ENCODE data around the gene PLXNA4. TPM values are rescaled to one million over a fixed set of nuclear protein-coding genes. Genes with fewer than 3 reads are reported as not detected.

PLXNA4 gene
- total and polyA plus RNA-seq, 2 experiments from 2014 or later: 1.9 to 4.8 TPM

DNA sequence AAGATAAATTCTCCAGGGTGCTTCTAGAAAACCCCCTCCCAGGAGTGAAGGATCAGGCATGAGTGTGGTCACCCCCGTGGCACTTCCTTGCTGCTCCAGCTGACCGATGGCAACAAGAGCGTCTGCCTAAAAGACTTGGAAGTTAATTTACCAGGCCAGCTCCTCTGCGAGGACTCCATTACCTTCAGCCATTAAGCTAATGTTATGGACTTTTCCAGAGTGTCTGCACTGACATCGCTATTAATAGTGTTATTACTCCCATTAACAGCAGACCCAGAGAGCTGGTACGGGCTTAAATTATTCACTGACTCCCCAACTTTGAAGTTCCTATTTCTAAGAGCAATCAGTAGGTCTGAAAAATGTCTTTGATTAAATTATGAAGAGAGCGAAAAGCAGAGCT is 345.8 kb downstream of the PLXNA4 start:
- H3K27ac ChIP-seq: no peak overlapping the region
- WGBS (ENCODE audit: low lambda C conversion rate, missing lambda C conversion rate): 74% methylated on average over 7 of the region's 7 CpGs

DNA sequence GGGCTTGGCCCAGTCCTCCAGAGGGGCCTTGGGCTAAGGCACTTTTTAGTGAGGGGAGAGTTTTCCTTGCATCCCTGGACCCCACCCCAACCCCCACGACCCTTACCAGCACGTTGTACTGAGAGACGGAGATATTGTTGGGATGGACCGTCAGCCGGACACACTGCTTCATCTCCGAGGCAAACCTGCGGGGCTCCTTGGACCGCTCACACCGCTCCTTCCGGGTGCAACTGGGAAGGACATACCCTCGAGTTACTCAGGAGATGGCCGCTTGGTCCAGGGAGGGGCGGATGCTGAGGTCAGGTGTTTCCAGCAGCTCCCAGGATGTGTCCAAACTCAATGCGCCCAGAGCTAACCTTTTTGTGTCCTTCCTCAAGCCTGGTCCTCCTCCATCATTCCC is 348.0 kb downstream of the PLXNA4 start:
- TF ChIP-seq, protein P1, sequence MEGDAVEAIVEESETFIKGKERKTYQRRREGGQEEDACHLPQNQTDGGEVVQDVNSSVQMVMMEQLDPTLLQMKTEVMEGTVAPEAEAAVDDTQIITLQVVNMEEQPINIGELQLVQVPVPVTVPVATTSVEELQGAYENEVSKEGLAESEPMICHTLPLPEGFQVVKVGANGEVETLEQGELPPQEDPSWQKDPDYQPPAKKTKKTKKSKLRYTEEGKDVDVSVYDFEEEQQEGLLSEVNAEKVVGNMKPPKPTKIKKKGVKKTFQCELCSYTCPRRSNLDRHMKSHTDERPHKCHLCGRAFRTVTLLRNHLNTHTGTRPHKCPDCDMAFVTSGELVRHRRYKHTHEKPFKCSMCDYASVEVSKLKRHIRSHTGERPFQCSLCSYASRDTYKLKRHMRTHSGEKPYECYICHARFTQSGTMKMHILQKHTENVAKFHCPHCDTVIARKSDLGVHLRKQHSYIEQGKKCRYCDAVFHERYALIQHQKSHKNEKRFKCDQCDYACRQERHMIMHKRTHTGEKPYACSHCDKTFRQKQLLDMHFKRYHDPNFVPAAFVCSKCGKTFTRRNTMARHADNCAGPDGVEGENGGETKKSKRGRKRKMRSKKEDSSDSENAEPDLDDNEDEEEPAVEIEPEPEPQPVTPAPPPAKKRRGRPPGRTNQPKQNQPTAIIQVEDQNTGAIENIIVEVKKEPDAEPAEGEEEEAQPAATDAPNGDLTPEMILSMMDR (IDR thresholded peaks at IDR 0.05; ENCODE audit: poor library complexity): no peak
- TF ChIP-seq EZH2 (IDR thresholded peaks at IDR 0.05; ENCODE audit: borderline replicate concordance) (no peak), EZH2phosphoT487 (IDR thresholded peaks at IDR 0.05; ENCODE audit: low read depth, severe bottlenecking, unreplicated experiment) (no peak)
- Histone ChIP-seq H2AFZ (no peak overlapping the region), H3K79me2 (no peaks in the 10 kb centered on the region), H3K36me3 (replicated peaks; ENCODE audit: insufficient read depth, low read depth) (no peaks in the 10 kb centered on the region), H3K4me2 (no peak overlapping the region), H3K4me1 (ENCODE audit: insufficient read depth) (no peaks in the 10 kb centered on the region), H3K27me3 (no peaks in the 10 kb centered on the region), H3K4me3 (no peak overlapping the region), H4K20me1 (ENCODE audit: insufficient read depth, poor library complexity, severe bottlenecking) (no peaks in the 10 kb centered on the region), H3K27ac (no peak overlapping the region), H3K9me3 (ENCODE audit: low read depth) (no peaks in the 10 kb centered on the region), H3K9me2 (replicated peaks; ENCODE audit: insufficient read depth) (no peaks in the 10 kb centered on the region)
- no peak for DNase-seq (ENCODE audit: low spot score)
- 95% methylated on average over 14 of the region's 14 CpGs for WGBS (ENCODE audit: low lambda C conversion rate, missing lambda C conversion rate)

More for the DNA sequence above, 345.8 kb downstream of the PLXNA4 start:
- Histone ChIP-seq H3K79me2 (no peaks in the 10 kb centered on the region), H4K20me1 (ENCODE audit: insufficient read depth, poor library complexity, severe bottlenecking) (no peaks in the 10 kb centered on the region), H3K9me2 (replicated peaks; ENCODE audit: insufficient read depth) (no peaks in the 10 kb centered on the region), H3K27me3 (no peaks in the 10 kb centered on the region), H3K36me3 (replicated peaks; ENCODE audit: insufficient read depth, low read depth) (no peaks in the 10 kb centered on the region), H2AFZ (no peak overlapping the region), H3K4me3 (no peak overlapping the region), H3K4me2 (no peak overlapping the region), H3K9me3 (ENCODE audit: low read depth) (no peaks in the 10 kb centered on the region), H3K4me1 (ENCODE audit: insufficient read depth) (no peaks in the 10 kb centered on the region)
- DNase-seq (ENCODE audit: low spot score): no peak
- no peak for TF ChIP-seq EZH2 (IDR thresholded peaks at IDR 0.05; ENCODE audit: borderline replicate concordance)
- TF ChIP-seq, protein P1 (IDR thresholded peaks at IDR 0.05; ENCODE audit: poor library complexity): no peak
- no peak for TF ChIP-seq EZH2phosphoT487 (IDR thresholded peaks at IDR 0.05; ENCODE audit: low read depth, severe bottlenecking, unreplicated experiment)

DNA sequence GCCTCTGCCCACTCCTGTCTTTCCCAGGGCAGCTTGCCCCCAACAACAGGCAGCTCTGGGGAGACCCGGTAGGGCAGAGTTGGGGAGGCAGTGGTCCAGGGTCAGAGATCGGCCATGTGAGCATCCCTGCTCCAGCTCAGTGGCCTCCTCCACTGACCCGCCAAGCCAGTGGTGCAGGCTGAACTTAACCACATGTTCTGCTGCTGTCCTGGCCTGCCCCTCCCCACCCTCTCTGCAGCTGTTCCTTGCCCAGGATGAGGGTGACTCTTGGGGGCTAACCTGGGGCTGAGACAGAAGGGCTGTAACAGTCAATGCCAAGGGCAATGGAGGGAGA is 349.3 kb downstream of the PLXNA4 start:
- Histone ChIP-seq H3K4me3 (no peak overlapping the region), H3K9me3 (ENCODE audit: low read depth) (no peaks in the 10 kb centered on the region), H3K27me3 (no peaks in the 10 kb centered on the region), H4K20me1 (ENCODE audit: insufficient read depth, poor library complexity, severe bottlenecking) (no peaks in the 10 kb centered on the region), H3K4me1 (ENCODE audit: insufficient read depth) (no peaks in the 10 kb centered on the region), H2AFZ (no peak overlapping the region), H3K27ac (no peak overlapping the region), H3K9me2 (replicated peaks; ENCODE audit: insufficient read depth) (no peaks in the 10 kb centered on the region), H3K4me2 (no peak overlapping the region), H3K79me2 (no peaks in the 10 kb centered on the region), H3K36me3 (replicated peaks; ENCODE audit: insufficient read depth, low read depth) (no peaks in the 10 kb centered on the region)
- TF ChIP-seq EZH2phosphoT487 (IDR thresholded peaks at IDR 0.05; ENCODE audit: low read depth, severe bottlenecking, unreplicated experiment): no peak
- TF ChIP-seq EZH2 (IDR thresholded peaks at IDR 0.05; ENCODE audit: borderline replicate concordance): no peak
- TF ChIP-seq, protein P1 (IDR thresholded peaks at IDR 0.05; ENCODE audit: poor library complexity): no peak
- no peak for DNase-seq (ENCODE audit: low spot score)
- 88% methylated on average over 3 of the region's 3 CpGs for WGBS (ENCODE audit: low lambda C conversion rate, missing lambda C conversion rate)

Data from hepatocyte (in vitro differentiated cells).